Astrocyte of the hippocampus (primary cell): Measurements from ENCODE around the gene PTPRN2.

Source experiments
- DNase-seq: peaks from one replicate; pipeline ENCODE4 v3.0.0; 2011; ENCODE audit warnings: low read depth, low spot score

The PTPRN2 gene

DNA sequence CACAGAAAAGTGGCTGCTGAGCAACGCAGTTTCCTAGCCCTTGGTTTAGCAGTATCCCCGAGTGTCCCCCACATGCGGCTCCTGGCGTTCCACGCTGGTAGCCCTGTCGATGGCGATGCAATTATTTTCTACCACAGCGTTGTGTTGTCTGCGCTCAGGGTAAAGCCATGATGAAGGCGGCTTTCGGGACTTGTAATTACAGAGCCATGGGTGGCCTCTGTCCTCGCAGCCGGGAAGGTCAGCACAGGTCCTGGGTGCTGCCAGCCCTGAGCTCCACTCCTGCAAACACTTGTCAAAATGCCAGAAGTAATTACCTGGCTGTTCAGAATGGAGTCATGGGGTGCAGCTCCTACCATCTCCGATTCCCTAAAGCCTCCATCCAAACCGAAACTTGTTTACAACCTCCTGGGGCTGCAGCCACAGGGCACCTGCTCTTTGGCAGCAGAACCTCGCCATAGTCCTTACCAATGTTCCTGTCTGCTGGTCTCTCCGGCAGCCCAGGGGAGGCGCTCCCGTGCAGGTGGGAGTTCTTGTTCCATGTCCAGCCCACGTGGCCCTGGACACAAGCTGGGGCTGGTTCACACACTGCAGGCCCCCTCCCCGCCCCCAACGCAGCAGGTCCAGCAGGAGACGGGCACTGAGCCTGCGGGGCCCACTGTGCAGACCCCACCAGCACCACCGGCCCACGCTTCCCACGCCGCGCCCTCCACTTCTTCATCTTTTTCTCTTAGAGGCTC lies 512.6 kb downstream of the PTPRN2 start:
- no peak for DNase-seq

DNA sequence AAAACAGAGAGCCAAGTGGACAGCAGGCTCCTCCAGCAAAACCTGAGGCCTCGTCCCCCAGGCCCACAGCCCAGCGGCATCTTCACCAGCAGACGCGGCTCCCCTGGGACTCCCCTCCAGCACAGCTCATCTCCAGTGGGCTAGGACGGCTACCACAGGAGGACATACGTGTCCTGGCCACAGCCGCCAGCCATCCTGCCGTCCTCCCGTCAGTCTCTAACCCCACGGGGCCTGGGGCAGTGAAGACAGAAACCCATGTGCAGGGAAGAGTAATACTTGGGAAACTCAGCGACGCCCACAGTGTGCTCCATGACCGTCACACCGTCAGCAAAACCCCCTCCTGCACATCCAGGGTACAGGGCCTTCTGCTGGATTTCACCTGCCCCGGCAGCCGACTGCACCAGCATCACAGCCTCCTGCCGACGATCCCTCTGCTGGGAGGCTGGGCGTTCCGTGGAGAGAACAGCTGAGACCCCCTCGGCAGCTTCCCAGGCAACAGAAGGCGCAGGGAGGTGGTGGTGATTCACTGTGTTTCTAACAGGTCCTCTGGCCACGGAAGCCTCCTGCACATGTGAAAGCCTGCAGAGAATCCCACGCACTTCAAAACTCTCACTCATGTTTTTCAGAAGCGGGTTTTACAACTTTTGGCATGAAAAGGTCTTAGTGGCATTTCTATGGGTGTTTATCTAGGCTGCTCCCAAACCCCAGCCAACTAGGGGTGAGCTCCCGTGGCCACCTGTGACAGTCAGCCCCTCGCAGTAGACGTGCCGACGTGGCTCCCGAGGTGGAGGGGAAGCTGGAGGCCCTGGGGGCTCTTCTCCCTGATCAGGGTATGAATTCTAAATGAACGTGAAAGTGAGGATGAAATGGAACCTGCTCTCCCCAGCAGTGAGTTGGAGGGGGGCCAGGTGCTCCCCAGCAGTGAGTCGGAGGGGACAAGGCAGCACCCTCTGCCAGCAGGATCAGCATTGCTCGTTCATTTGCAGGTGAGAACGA lies 513.5 kb downstream of the PTPRN2 start:
- no peak for DNase-seq

DNA sequence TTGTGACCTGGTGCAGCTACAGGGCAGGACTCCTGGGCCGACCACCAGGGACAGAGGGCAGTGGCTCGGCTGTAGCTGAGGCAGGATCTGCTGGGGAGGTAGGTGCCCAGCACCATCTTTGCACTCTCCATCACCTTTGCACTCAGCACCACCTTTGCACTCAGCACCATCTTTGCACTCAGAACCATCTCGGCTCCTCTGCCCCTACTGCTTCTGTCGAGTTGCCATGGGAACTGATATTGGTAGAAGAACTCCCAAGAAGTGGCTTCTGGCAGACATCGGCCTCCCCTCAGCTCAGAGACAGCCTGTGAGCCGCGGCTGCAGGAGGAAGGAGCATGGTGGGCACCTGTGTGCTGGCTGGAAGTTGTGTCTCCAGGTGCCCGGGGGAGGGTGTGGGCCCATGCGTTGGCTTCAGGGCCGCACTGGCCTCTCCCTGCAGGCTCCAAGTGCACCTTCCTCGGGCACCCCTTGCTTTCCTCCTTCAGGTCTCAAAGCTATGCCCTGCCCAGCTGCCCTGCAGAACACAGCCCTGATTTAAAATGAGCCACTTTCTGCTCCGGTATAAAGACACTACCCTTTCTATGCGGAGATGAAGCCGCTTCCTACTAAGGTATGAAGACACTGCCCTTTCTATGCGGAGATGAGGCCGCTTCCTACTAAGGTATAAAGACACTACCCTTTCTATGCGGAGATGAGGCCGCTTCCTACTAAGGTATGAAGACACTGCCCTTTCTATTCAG lies 514.5 kb downstream of the PTPRN2 start:
- no peak for DNase-seq

DNA sequence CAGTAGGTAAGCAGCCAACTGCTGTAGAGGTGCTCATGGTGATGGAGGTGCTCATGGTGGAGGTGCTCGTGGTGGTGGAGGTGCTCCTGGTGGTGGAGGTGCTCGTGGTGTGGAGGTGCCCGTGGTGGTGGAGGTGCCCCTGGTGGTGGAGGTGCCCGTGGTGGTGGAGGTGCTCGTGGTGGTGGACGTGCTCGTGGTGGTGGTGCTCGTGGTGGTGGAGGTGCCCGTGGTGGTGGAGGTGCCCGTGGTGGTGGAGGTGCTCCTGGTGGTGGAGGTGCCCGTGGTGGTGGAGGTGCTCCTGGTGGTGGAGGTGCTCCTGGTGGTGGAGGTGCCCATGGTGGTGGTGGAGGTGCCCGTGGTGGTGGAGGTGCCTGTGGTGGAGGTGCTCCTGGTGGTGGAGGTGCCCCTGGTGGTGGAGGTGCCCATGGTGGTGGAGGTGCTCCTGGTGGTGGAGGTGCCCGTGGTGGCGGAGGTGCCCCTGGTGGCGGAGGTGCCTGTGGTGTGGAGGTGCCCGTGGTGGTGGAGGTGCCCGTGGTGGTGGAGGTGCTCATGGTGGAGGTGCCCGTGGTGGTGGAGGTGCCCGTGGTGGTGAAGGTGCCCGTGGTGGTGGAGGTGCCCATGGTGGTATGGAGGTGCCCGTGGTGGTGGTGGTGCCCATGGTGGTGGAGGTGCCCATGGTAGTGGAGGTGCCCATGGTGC lies 517.3 kb downstream of the PTPRN2 start:
- no peak for DNase-seq

DNA sequence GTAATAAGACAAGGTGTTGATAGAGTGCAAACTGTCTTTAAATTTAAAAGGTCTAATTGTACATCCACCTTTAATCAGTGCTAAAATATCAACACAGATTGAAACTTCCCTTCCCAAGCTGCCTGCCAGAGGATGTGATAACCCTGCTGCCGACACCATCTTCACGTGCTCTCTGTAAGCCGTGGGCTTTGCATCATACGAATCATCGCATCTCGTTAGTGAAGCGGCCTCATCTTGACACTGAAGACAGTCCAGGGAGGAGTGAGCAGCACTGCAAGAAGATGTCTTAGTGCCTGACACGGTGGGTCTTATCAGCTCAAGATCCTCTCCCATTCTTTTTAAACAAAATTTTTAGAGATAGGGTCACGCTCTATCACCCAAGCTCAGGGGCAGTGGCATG lies 518.8 kb downstream of the PTPRN2 start:
- no peak for DNase-seq

DNA sequence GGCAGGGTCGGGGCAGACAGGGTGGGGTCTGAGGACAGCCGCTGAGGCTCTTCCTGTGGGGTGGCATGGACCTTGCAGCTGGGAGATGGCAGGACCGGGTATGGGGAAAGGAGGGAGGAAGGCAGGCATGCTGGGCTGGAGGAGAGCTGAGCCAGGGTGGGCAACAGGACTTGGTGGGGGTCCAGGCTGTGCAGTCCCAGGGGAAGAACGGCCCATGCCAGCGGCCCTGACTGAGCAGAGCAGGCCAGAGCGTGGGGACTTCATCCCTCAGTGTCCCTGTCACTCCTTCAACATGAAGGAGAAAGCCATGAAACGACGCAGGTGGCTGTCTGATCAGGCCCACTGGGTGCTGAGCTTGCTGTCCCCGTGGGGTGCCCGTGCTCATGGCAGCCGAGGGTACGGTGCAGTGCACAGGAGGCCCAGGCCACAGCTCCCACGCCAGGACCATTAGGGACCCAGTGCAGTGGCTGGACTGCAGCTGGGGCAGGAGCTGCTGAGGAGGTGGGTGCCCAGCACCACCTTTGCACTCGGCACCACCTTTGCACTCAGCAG lies 519.6 kb downstream of the PTPRN2 start:
- no peak for DNase-seq

DNA sequence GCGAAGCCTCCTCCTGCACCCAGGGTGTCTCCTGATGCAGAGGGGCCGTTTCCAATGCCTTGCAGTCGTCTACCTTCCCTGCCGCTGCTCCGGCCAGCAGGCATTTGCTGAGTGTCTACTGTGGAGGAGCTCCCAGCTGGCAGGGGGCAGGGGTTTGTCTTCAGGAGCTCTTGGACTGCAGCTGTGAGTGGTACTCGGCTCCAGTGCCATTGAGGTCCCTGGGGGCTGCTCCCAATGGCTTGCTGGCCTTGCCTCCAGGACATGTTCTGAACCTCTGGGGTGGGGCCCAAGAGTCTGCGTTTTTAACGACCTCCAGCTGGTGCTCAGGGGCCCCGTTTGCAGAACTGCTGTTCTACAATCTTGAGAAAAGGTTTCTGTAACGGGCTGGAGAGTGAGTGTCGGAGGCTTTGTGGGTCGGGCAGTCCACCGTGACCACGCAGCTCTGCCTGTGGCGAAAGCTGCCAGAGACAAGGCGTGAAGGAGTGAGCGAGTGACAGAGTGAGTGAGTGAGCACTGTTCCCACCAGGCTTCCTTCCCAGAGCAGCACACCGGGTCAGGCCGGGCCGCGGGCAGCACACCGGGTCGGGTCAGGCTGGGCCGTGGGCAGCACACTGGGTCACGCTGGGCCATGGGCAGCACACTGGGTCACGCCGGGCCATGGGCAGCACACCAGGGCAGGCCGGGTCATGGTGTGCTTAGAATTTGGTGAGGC lies 520.2 kb downstream of the PTPRN2 start:
- no peak for DNase-seq

DNA sequence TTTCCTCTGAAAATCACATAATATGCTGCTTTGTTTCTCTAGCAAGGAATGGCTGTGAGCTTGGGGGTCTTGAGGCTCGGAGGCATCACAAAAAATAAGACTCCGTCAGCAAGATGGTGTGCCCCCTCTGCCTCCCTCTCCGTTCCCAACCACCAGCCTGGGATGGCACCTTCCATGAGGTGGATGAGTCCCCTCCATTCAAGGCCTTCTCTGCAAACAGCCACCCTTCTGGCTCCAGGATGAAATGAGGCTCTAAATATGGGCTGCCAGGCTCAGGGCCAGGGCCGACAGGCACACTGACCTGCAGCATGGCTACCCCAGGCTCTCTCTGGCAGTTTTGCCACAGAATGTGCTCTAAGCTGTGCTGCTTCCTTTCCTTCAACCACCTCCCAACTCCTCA lies 521.5 kb downstream of the PTPRN2 start:
- no peak for DNase-seq

DNA sequence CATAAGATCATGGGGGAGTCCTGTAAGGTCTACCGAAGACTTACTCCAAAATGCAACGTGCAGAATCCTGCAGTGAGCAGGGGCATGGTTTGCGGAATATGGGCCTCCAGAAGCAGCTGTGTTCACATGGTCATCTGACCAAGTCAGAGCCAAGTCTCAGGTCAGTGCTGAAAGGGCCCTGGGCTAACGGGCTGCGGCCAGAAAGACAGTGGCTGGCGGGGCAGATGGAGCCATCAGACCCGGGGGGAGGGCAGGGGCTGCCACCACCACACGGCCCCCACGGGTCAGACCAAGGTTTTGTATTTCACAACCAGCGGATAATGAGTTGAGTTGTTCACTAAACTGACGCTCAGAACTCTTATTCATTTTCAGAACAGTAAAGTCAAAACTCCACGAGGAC lies 522.3 kb downstream of the PTPRN2 start:
- DNase-seq, result no peak

DNA sequence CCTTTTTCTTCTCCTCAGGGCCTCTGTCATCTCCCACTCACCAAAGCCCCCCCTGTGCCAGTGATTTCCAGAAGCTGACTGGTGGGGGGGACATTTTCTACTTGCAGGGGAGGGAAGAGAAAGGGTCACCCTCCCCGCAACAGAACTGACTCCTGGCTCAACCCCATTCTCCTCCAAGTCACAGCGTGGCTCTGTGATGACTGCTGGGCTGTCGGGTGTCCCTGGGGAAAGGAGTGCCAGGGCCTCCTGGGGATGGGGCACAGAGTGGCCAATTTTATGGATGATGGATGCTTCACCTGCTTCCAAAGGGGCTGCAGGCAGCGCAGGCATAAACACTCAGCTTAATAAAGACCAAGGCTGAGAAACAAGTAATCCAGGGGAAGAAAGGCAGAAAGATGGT lies 523.0 kb downstream of the PTPRN2 start:
- no peak for DNase-seq

DNA sequence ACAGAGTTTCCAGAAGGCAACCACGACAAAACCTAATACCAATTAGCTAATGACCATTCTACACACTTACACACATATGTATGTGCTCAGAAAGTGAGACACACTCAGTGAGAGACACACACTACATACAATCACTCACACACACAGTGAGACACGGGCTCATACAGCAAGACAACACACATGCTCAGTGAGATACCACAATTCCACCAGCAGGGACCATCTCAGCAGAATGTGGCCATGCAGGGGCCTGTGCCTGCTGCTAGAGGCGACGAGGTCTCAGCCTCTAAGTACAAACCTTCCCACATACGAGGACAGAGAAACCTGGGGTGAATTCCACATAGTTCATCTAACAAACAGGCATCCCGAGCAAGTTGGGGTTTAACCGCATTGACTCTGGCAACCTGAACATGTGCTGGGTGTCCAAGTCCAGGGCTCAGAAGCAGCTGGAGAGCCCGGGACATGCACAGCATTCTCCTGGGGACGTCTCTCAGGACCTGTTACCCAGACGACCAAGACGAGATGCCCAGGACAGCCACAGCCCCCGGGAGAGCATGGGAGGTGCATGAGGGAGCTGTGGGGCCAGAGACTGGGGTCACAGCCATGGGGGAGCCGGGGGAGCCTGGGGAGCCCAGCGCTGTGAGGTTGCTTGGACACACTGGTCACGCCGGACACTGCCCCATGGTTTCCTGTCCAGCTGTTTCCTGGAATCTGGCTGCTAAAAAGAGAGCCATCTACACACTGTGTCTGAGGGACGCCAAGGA lies 523.6 kb downstream of the PTPRN2 start:
- DNase-seq, result no peak

DNA sequence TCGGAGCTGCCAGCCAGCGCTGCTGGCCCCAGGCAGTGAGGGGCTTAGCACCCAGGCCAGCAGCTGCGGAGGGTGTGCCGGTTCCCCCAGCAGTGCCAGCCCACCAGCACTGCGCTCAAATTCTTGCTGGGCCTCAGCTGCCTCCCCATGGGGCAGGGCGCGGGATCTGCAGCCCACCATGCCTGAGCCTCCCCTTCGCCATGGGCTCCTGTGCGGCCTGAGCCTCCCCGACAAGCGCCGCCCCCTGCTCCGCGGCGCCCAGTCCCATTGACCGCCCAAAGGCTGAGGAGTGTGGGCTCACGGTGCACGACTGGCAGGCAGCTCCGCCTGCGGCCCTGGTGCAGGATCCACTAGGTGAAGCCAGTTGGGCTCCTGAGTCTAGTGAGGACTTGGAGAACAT lies 525.0 kb downstream of the PTPRN2 start:
- DNase-seq, result no peak

DNA sequence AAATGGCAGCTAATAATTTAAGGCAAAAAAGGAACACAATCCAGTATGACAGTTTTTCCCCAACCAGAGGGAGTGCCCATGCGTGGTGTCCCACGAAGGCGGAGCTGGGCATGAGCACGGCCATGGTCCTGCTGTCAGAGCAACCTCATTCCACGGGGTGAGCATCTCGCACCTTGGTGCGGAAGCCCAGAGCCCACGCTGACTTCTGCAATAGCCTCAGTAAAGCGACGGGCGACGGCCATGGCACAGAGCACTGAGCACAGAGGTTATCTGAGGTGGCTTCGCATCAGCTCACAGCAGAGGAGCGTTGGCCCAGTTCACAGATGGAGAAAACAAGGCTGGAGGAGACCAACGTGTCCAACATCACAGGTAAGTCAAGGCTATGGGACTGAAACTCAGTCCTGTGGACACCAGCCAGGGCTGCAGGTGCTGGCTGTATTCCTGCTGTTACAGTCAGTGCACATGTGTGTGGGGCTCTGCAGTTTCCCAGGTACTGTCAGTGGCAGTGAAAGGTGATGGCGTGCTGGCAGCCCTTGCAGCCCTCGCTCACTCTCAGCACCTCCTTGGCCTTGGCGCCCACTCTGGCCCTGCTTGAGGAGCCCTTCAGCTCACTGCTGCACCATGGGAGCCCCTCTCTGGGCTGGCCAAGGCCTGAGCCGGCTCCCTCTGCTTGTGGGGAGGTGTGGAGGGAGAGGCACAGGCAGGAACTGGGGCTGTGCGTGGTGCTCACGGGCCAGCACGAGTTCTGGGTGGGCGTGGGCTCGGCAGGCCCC lies 525.6 kb downstream of the PTPRN2 start:
- DNase-seq, result no peak

DNA sequence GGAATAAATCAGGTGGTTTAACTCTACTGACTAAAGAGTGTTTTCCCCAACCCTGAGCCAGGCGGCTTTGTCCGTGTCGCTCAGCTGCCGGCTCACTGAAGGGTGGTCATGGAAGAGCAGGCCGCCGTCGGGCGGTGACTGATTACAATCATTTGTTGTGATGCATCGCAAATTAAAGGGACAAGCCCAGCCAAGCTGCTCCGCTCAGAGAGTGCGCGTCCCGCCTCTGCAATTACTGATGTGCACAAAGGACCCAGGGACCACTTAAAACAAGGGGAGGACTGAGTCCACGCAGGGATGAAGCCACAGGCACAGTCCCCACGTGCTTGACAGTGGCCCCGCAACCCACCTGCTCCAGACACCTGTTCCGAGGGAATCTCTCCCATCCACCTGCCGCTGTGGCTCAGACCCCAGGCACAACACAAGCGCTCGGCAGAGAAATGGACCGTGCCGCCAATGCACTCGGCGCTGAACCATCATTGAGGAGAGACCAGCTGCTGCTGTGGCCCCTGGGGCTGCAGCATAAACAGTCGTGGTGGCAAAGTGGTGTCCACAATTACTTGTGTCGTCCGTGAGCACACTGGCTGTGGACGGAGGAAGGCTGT lies 526.5 kb downstream of the PTPRN2 start:
- no peak for DNase-seq

DNA sequence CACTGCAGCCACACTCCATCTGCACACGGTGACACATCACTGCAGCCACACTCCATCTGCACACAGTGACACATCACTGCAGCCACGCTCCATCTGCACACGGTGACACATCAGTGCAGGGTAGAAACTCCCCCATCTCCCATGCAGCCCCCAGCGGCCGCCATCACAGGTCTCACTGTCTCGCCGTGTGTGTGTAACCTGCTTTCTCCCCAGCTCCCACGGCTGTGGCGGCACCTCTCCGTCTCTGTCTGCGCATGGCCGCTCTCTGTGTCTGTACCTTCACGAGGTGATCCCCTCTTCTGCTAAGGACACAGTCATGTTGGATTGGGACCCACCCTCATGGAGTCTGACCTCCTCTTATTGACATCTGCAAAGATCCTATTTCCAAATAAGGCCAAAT lies 527.4 kb downstream of the PTPRN2 start:
- no peak for DNase-seq

DNA sequence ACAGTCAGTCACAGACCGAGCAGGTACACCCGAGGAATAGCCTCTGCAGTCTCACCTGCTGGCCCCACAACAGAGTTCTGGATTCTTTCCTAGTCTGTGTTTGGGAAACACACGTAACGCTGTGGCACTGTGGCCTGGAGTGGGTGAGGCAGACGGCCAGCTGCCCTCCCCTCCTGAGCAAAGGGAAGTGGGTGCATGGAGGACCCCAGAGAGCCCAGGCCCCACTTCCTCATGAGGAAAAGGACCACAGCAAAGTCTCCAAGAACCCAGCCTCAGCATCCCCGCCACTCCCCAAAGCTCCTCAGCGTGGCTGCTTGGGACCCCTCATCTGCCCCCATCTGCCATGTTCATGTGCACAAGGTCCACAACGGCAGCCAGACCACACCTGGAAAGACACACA lies 530.2 kb downstream of the PTPRN2 start:
- DNase-seq, result no peak

DNA sequence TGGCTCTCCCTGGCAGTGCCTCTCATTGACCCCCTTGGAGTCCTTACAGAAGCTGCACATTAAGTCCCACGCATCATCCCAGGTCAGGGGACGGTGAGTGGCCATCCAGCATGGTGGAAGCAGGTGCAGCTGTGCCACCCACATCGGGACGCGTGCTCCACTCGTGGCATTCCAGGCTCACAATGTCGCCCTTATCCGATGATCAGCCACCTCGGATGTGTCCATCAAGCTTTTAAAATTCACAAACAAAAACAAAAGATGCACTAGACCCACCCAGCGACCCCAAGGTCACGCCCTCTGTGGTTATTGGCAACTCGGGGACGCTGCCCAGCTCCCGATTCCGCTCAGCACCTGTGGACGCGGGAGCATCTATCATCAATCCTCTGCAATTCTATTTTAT lies 530.9 kb downstream of the PTPRN2 start:
- no peak for DNase-seq

DNA sequence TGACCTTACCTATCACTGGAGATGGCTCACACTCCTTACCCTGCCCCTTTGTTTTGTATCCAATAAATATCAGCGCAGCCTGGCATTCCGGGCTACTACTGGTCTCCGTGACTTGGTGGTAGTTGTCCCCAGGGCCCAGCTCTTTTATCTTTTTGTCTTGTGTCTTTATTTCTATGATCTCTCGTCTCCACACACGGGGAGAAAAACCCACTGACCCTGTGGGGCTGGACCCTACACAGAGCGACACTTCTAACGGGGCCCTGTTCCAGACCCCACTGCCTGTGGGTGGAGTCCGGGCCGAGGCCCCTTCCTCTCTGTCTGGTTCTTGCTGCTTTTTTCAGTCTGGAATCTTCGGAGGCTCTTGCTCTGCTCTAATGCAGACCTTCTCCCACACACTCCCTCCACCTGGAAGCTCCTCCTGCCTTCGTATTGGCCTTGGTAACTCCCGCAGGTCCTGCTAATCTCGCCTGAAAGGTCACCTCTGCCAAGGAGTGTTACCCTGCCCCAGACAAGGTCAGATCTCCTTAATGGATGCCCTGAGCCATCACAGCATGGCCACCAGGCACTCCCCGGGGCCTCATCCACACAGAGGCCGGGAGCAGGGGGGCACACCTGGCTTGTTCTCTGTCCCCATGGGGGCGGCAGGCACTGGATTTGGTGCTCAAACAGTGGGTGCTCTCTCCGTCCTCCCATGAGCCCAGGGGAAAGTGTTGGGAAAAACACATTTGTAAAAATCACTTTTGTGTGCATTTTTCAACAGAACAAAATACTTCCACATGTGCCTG lies 531.7 kb downstream of the PTPRN2 start:
- no peak for DNase-seq
